ENCODE measurements around the gene SLC25A48.
A peak's percentile ranks its signal among the peaks of the same experiment; 100 is the strongest.

The SLC25A48 gene

GRCh38 chr5:135859641-135860040 lies 25.2 kb downstream of the SLC25A48 start:
- DNase-seq = no peak

GRCh38 chr5:135861641-135862040 lies 27.2 kb downstream of the SLC25A48 start:
- no peak for DNase-seq

GRCh38 chr5:135862086-135862485 lies 27.6 kb downstream of the SLC25A48 start:
- DNase-seq = no peak

GRCh38 chr5:135862744-135863143 lies 28.3 kb downstream of the SLC25A48 start:
- no peak for DNase-seq

GRCh38 chr5:135864503-135865435 lies 30.3 kb downstream of the SLC25A48 start:
- no peak for DNase-seq

- no peak for DNase-seq
Measured at GRCh38 chr5:135866016-135866415, 31.6 kb downstream of the SLC25A48 start.

GRCh38 chr5:135867599-135867998 lies 33.1 kb downstream of the SLC25A48 start:
- DNase-seq = no peak

- no peak for DNase-seq
Measured at GRCh38 chr5:135868681-135869080, 34.2 kb downstream of the SLC25A48 start.

GRCh38 chr5:135869276-135869675 lies 34.8 kb downstream of the SLC25A48 start:
- no peak for DNase-seq

GRCh38 chr5:135869935-135870334 lies 35.5 kb downstream of the SLC25A48 start:
- no peak for DNase-seq

- DNase-seq = no peak
Measured at GRCh38 chr5:135871268-135871915, 36.9 kb downstream of the SLC25A48 start.

GRCh38 chr5:135873831-135874230 lies 39.4 kb downstream of the SLC25A48 start:
- no peak for DNase-seq

GRCh38 chr5:135874461-135874860 lies 40.0 kb downstream of the SLC25A48 start:
- no peak for DNase-seq

GRCh38 chr5:135875567-135875966 lies 41.1 kb downstream of the SLC25A48 start:
- DNase-seq = no peak

- no peak for DNase-seq
Measured at GRCh38 chr5:135876146-135876545, 41.7 kb downstream of the SLC25A48 start.

GRCh38 chr5:135877570-135878155 lies 43.2 kb downstream of the SLC25A48 start:
- DNase-seq = no peak

- DNase-seq = no peak
Measured at GRCh38 chr5:135878156-135878620, 43.7 kb downstream of the SLC25A48 start.

GRCh38 chr5:135879591-135879990 lies 45.1 kb downstream of the SLC25A48 start:
- no peak for DNase-seq

GRCh38 chr5:135880278-135880677 lies 45.8 kb downstream of the SLC25A48 start:
- peak in 1 of 2 experiments; percentile 13 for DNase-seq

- no peak for DNase-seq
Measured at GRCh38 chr5:135880801-135881200, 46.3 kb downstream of the SLC25A48 start.

- no peak for DNase-seq
Measured at GRCh38 chr5:135881244-135881643, 46.8 kb downstream of the SLC25A48 start.

- no peak for DNase-seq
Measured at GRCh38 chr5:135881819-135882218, 47.4 kb downstream of the SLC25A48 start.

GRCh38 chr5:135883026-135883425 lies 48.6 kb downstream of the SLC25A48 start:
- no peak for DNase-seq

- DNase-seq = no peak
Measured at GRCh38 chr5:135883441-135883840, 49.0 kb downstream of the SLC25A48 start.
